Heart right ventricle (tissue), 16 donors: Measurements from ENCODE around the gene CCNB1. TPM values are rescaled to one million over a fixed set of nuclear protein-coding genes. Genes with fewer than 3 reads are reported as not detected.
"Not testable (repeated sequence)": the region's sequence is repeated elsewhere in the genome, so short reads cannot be mapped to it uniquely, and the experiment has no call there.

Experiments
- ATAC-seq, 8 donors: fragments of 200-7000 bp; cut with Tn5 transposase; one replicate each; pipeline ENCODE4 v1.9.1; 2020; ENCODE audit warnings: mild to moderate bottlenecking in 8 of 8, moderate library complexity in 8 of 8, moderate number of reproducible peaks in 1 of 8
- DNase-seq, 2 donors: peaks; one replicate each; pipeline ENCODE4 v3.0.0-alpha.2; 2020
- H3K27ac ChIP-seq, 10 donors: fragments of 200-600 bp; sonication (generic) in 2 of 10; one replicate each; pipeline versions ENCODE4 v1.5.0 to v1.8.0; 2020 to 2022; ENCODE audit warnings: mild to moderate bottlenecking in 3 of 10
- H3K27me3 ChIP-seq, 7 donors: fragments of 200-600 bp; one replicate each; pipeline ENCODE4 v1.8.0; 2021 to 2022; ENCODE audit warnings: mild to moderate bottlenecking in 2 of 7
- H3K36me3 ChIP-seq, 9 donors: fragments of 200-600 bp; sonication (generic) in 1 of 9; one replicate each; pipeline versions ENCODE4 v1.5.0 to v1.8.0; 2020 to 2022; ENCODE audit warnings: mild to moderate bottlenecking in 2 of 9
- H3K4me1 ChIP-seq, 9 donors: fragments of 200-600 bp; sonication (generic) in 1 of 9; one replicate each; pipeline versions ENCODE4 v1.5.0 to v1.8.0; 2020 to 2022; ENCODE audit warnings: mild to moderate bottlenecking in 4 of 9
- H3K4me3 ChIP-seq, 10 donors: fragments of 200-600 bp; sonication (generic) in 2 of 10; one replicate each; pipeline versions ENCODE4 v1.5.0 to v1.8.0; 2020 to 2022; ENCODE audit warnings: mild to moderate bottlenecking in 7 of 10, moderate library complexity in 2 of 10
- H3K9me3 ChIP-seq, 11 donors: fragments of 200-600 bp in 10 of 11; sonication (generic) in 2 of 11; one replicate each; pipeline versions ENCODE4 v1.5.0 to v1.8.0; 2013 to 2022; ENCODE audit warnings: mild to moderate bottlenecking in 2 of 11, control low read depth in 1 of 11, moderate library complexity in 1 of 11
- WGBS, 2 donors: extraction: QIAGEN DNeasy Blood & Tissue Kit; methylation state at CpG; one replicate each; pipeline ENCODE4 v1.1.7; 2013; ENCODE audit warnings: inconsistent platforms in 1 of 2; 5-methylcytosine and 5-hydroxymethylcytosine counted together
- intact Hi-C, 10 donors: fragments of 100-400 bp; cut with DNase I; formaldehyde crosslinking; loops; one replicate each; pipeline versions ENCODE4 v1.11.1 to v1.14.2; 2022
- polyA plus RNA-seq, 2 donors: library from polyadenylated mRNA; stranded (reverse); fragments of 200-250 nt; gene quantifications; one replicate each; pipeline ENCODE4 v1.2.3, GENCODE V29; 2013
- total RNA-seq, 10 donors: library from RNA; stranded (reverse); fragmentation: NEBNext Ultra II Directional in 3 of 10; extraction: Animal tissue kit (Norgen Biotek cat#: 25700) in 3 of 10; gene quantifications; one replicate each; pipeline versions ENCODE4 v1.2.1 to v1.2.4, GENCODE V29; 2021 to 2023
- TF ChIP-seq, protein P1 (sequence below), 9 donors: fragments of 200-600 bp; sonication (generic) in 2 of 9; IDR thresholded peaks; one replicate each; pipeline versions ENCODE4 v1.5.0 to v1.8.0; 2021 to 2022; ENCODE audit warnings: antibody characterized with exemption in 9 of 9, mild to moderate bottlenecking in 5 of 9, moderate library complexity in 1 of 9
- donor health status: Arrhythmogenic right ventricular cardiomyopathy.
- donor health status: ischemic (EF 13 %, LVEDD 7.1; RV severe dilation, severe dysfunction).
- donor health status: healthy with polysubstance abuse.
- donor health status: DM: no; HTN: yes; CAD: no.
- donor health status: DM: no; HTN: no; CAD: no.
- donor health status: ischemic (EF 25% LVEDD 6.9; RV normal size, moderate dysfunction).
- donor health status: ischemic (EF 25% LVEDD 5.7; RV mildly dilated, moderate dysfunction).
- donor health status: healthy.
- donor health status: DM: yes; HTN: yes; CAD: no.
- donor health status: Ischemic cardiomyopathy.
- donor health status: ischemic (EF 35%, LVEDD 5.7; RV mildly dilated, moderate dysfunction).
- donor health status: nonischemic (EF 11% LVEDD 7.7; RV severe dilation, severe dysfunction).
- donor health status: DM: yes; HTN: yes; CAD: no.
- donor health status: PGD.
- donor health status: ischemic (EF 29% LVEDD 5.4; RV normal size, mild dysfunction).
- donor health status: nonischemic (EF 23%, LVEDD 6.1; RV moderate dilation, normal function).

The CCNB1 gene
- total and polyA plus RNA-seq, 12 donors = 1.7 to 17.6 (median 3.2) TPM

GRCh38 chr5:69213513-69214215 lies 46.7 kb downstream of the CCNB1 start:
- H3K27me3 ChIP-seq = no peaks in the 10 kb centered on the region
- H3K9me3 ChIP-seq = no peaks in the 10 kb centered on the region
- ATAC-seq (no peak), DNase-seq (no peak)
- H3K4me3 ChIP-seq = no peak overlapping the region
- no peak overlapping the region for H3K27ac ChIP-seq
- H3K36me3 ChIP-seq = no peaks in the 10 kb centered on the region
- 93 to 96% methylated on average over 4 of the region's 4 CpGs for WGBS, 2 donors
- TF ChIP-seq, protein P1, sequence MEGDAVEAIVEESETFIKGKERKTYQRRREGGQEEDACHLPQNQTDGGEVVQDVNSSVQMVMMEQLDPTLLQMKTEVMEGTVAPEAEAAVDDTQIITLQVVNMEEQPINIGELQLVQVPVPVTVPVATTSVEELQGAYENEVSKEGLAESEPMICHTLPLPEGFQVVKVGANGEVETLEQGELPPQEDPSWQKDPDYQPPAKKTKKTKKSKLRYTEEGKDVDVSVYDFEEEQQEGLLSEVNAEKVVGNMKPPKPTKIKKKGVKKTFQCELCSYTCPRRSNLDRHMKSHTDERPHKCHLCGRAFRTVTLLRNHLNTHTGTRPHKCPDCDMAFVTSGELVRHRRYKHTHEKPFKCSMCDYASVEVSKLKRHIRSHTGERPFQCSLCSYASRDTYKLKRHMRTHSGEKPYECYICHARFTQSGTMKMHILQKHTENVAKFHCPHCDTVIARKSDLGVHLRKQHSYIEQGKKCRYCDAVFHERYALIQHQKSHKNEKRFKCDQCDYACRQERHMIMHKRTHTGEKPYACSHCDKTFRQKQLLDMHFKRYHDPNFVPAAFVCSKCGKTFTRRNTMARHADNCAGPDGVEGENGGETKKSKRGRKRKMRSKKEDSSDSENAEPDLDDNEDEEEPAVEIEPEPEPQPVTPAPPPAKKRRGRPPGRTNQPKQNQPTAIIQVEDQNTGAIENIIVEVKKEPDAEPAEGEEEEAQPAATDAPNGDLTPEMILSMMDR (IDR thresholded peaks at IDR 0.05) = no peak
- intact Hi-C loops = loop anchor here in 3 of 10 donors (10.0 kb wide), 2 partner anchors 119 to 121 kb away; partner anchors contain the start of genes SLC30A5 (in 2 of the 3) and CCDC125 (in 1 of the 3)
- H3K4me1 ChIP-seq = peaks cover 0 to 8% (median 3%) of the 10 kb centered on the region in 9 donors

GRCh38 chr5:69217151-69217511 lies 50.2 kb downstream of the CCNB1 start:
- ATAC-seq (no peak), DNase-seq (no peak)
- peak overlapping the region in 5 of 10 donors; percentile 97 to 99 (median 99) for H3K27ac ChIP-seq
- peak overlapping the region in 9 of 10 donors; percentile 75 to 100 (median 90) for H3K4me3 ChIP-seq
- H3K4me1 ChIP-seq = peaks cover 3 to 33% (median 13%) of the 10 kb centered on the region in 9 donors
- WGBS, 2 donors = 54 to 55% methylated on average over 6 of the region's 6 CpGs
- TF ChIP-seq, protein P1 (IDR thresholded peaks at IDR 0.05) = no peak
- no peaks in the 10 kb centered on the region for H3K36me3 ChIP-seq
- H3K9me3 ChIP-seq = no peaks in the 10 kb centered on the region
- H3K27me3 ChIP-seq = no peaks in the 10 kb centered on the region
- intact Hi-C loops = loop anchor here in 3 of 10 donors (1.0 to 10.0 kb wide), 3 partner anchors 17 to 122 kb away; partner anchors contain the start of genes SLC30A5 (in 2 of the 3), CCDC125 (in 1 of the 3) and CDK7 (in 1 of the 3)

GRCh38 chr5:69217548-69218526 lies 50.9 kb downstream of the CCNB1 start:
- WGBS, 2 donors = 0 to 1% methylated on average over 69 to 73 of the region's 73 CpGs
- H3K9me3 ChIP-seq = no peaks in the 10 kb centered on the region
- intact Hi-C loops = loop anchor here in 4 of 10 donors (1.0 to 10.0 kb wide), 4 partner anchors 16 to 123 kb away; partner anchors contain the start of genes CDK7 (in 2 of the 4), SLC30A5 (in 2 of the 4) and CCDC125 (in 1 of the 4)
- ATAC-seq = peak; percentile 98 to 99 (median 99)
- peak; percentile 97 to 99 for DNase-seq
- peak overlapping the region; percentile 75 to 100 (median 87) for H3K4me3 ChIP-seq
- TF ChIP-seq, protein P1 (IDR thresholded peaks at IDR 0.05) = peak in 7 of 9 donors; percentile 24 to 47 (median 40)
- H3K27ac ChIP-seq = peak overlapping the region; percentile 95 to 99 (median 98)
- peaks cover 3 to 37% (median 16%) of the 10 kb centered on the region in 9 donors for H3K4me1 ChIP-seq
- H3K27me3 ChIP-seq = no peaks in the 10 kb centered on the region
- no peaks in the 10 kb centered on the region for H3K36me3 ChIP-seq

GRCh38 chr5:69219939-69220338 lies 53.0 kb downstream of the CCNB1 start:
- H3K27me3 ChIP-seq = no peaks in the 10 kb centered on the region
- ATAC-seq (no peak), DNase-seq (no peak)
- intact Hi-C loops = loop anchor here in 4 of 10 donors (2.0 to 10.0 kb wide), 3 partner anchors 15 to 125 kb away; partner anchors contain the start of genes SLC30A5 (in 2 of the 4), CCDC125 (in 1 of the 4) and CDK7 (in 1 of the 4)
- no peaks in the 10 kb centered on the region for H3K9me3 ChIP-seq
- H3K27ac ChIP-seq = peak overlapping the region in 4 of 10 donors; percentile 9 to 99 (median 56)
- no peak overlapping the region for H3K4me3 ChIP-seq
- TF ChIP-seq, protein P1 (IDR thresholded peaks at IDR 0.05) = no peak
- H3K4me1 ChIP-seq = peaks cover 3 to 37% (median 16%) of the 10 kb centered on the region in 9 donors
- H3K36me3 ChIP-seq = peaks cover 0 to 7% (median 5%) of the 10 kb centered on the region in 9 donors

- Histone ChIP-seq H3K36me3 (peaks cover 0 to 11% (median 5%) of the 10 kb centered on the region in 9 donors), H3K4me1 (peaks cover 3 to 37% (median 16%) of the 10 kb centered on the region in 9 donors), H3K27ac (peak overlapping the region in 3 of 10 donors; percentile 9 to 99 (median 12))
- WGBS, 2 donors = 92 to 95% methylated on average over 18 of the region's 18 CpGs
- H3K27me3 ChIP-seq, intact Hi-C loops, DNase-seq, ATAC-seq, H3K4me3 ChIP-seq, H3K9me3 ChIP-seq: not testable (repeated sequence)
Measured at GRCh38 chr5:69220371-69220770, 53.4 kb downstream of the CCNB1 start.

DNA sequence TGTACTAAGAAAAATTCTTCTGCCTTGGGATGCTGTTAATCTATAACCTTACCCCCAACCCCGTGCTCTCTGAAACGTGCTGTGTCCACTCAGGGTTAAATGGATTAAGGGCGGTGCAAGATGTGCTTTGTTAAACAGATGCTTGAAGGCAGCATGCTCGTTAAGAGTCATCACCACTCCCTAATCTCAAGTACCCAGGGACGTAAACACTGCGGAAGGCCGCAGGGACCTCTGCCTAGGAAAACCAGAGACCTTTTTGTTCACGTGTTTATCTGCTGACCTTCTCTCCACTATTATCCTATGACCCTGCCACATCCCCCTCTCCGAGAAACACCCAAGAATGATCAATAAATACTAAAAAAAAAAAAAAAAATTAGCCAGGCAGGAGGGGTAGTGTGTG lies 53.9 kb downstream of the CCNB1 start:
- H3K36me3 ChIP-seq = peaks cover 0 to 16% (median 5%) of the 10 kb centered on the region in 9 donors
- H3K4me3 ChIP-seq, DNase-seq, H3K27me3 ChIP-seq, intact Hi-C loops, H3K9me3 ChIP-seq, ATAC-seq: not testable (repeated sequence)
- peak overlapping the region in 2 of 10 donors; percentile 21 to 31 for H3K27ac ChIP-seq
- peaks cover 3 to 37% (median 16%) of the 10 kb centered on the region in 9 donors for H3K4me1 ChIP-seq
- WGBS, 2 donors = 49 to 71% methylated on average over 5 to 9 of the region's 9 CpGs
